Liver (tissue), 9 donors: ENCODE data around the gene KRT31. TPM values are rescaled to one million over a fixed set of nuclear protein-coding genes. Genes with fewer than 3 reads are reported as not detected.

Experiments
- DNase-seq: peaks from one replicate; pipeline ENCODE4 v3.0.0-alpha.2; 2017; ENCODE audit warnings: low spot score
- H3K27ac ChIP-seq, 2 donors: one replicate each; pipeline ENCODE4 v1.7.0; 2013; ENCODE audit warnings: inconsistent platforms in 2 of 2, low read length in 2 of 2, control low read depth in 1 of 2, low read depth in 1 of 2, mild to moderate bottlenecking in 1 of 2
- H3K27me3 ChIP-seq, 4 donors: one replicate each; pipeline versions ENCODE4 v1.6.1 to v1.7.0; 2013; ENCODE audit warnings: low read length in 3 of 4, inconsistent platforms in 1 of 4, mild to moderate bottlenecking in 1 of 4, moderate library complexity in 1 of 4; ENCODE audit not compliant: control insufficient read depth in 4 of 4, insufficient read depth in 4 of 4
- H3K36me3 ChIP-seq, 4 donors: one replicate each; pipeline versions ENCODE4 v1.6.1 to v1.7.0; 2013; ENCODE audit warnings: low read length in 3 of 4, mild to moderate bottlenecking in 3 of 4, low read depth in 1 of 4, moderate library complexity in 1 of 4; ENCODE audit not compliant: control insufficient read depth in 4 of 4, insufficient read depth in 3 of 4
- H3K4me1 ChIP-seq, 4 donors: one replicate each; pipeline versions ENCODE4 v1.6.1 to v1.7.0; 2013; ENCODE audit warnings: low read length in 3 of 4, mild to moderate bottlenecking in 3 of 4, moderate library complexity in 1 of 4; ENCODE audit not compliant: control insufficient read depth in 4 of 4, insufficient read depth in 4 of 4
- H3K4me3 ChIP-seq, 3 donors: one replicate each; pipeline versions ENCODE4 v1.6.1 to v1.7.0; 2013; ENCODE audit warnings: low read length in 3 of 3, control low read depth in 1 of 3, low read depth in 1 of 3, mild to moderate bottlenecking in 1 of 3
- H3K9ac ChIP-seq, 2 donors: one replicate each; pipeline ENCODE4 v1.7.0; 2013; ENCODE audit warnings: low read length in 2 of 2, mild to moderate bottlenecking in 2 of 2, moderate library complexity in 2 of 2, control low read depth in 1 of 2, low read depth in 1 of 2
- H3K9me3 ChIP-seq, 4 donors: one replicate each; pipeline versions ENCODE4 v1.6.1 to v1.7.0; 2013; ENCODE audit warnings: low read length in 3 of 4; ENCODE audit not compliant: control insufficient read depth in 4 of 4
- EGR1 ChIP-seq, 2 donors: IDR thresholded peaks; 2 replicates each; pipeline ENCODE4 v1.6.1; 2016 to 2018; ENCODE audit warnings: antibody characterized with exemption in 2 of 2, low read depth in 2 of 2
- FOXA1 ChIP-seq: IDR thresholded peaks from 2 replicates; pipeline ENCODE4 v1.6.1; 2016; ENCODE audit warnings: antibody characterized with exemption
- FOXA2 ChIP-seq: IDR thresholded peaks from 2 replicates; pipeline ENCODE4 v1.6.1; 2016; ENCODE audit warnings: antibody characterized with exemption
- GABPA ChIP-seq, 2 donors: IDR thresholded peaks in 1 of 2; conservative IDR thresholded peaks in 1 of 2; 2 replicates each; pipeline ENCODE4 v1.6.1; 2016; ENCODE audit warnings: antibody characterized with exemption in 2 of 2, mild to moderate bottlenecking in 1 of 2, moderate library complexity in 1 of 2
- HNF4A ChIP-seq, 2 donors: conservative IDR thresholded peaks; 2 replicates each; pipeline ENCODE4 v1.6.1; 2016; ENCODE audit warnings: antibody characterized with exemption in 2 of 2, mild to moderate bottlenecking in 2 of 2
- HNF4G ChIP-seq: IDR thresholded peaks from 2 replicates; pipeline ENCODE4 v1.6.1; 2016; ENCODE audit warnings: antibody characterized with exemption
- JUND ChIP-seq, 2 donors: IDR thresholded peaks; 2 replicates each; pipeline ENCODE4 v1.6.1; 2016; ENCODE audit warnings: antibody characterized with exemption in 2 of 2
- MAX ChIP-seq: IDR thresholded peaks from 2 replicates; pipeline ENCODE4 v1.6.1; 2016; ENCODE audit warnings: antibody characterized with exemption
- NR2F2 ChIP-seq: IDR thresholded peaks from 2 replicates; pipeline ENCODE4 v1.6.1; 2016; ENCODE audit warnings: antibody characterized with exemption
- RAD21 ChIP-seq, 2 donors: IDR thresholded peaks; 2 replicates each; pipeline ENCODE4 v1.6.1; 2016; ENCODE audit warnings: antibody characterized with exemption in 2 of 2, mild to moderate bottlenecking in 2 of 2
- REST ChIP-seq: IDR thresholded peaks from 2 replicates; pipeline ENCODE4 v1.6.1; 2016; ENCODE audit warnings: antibody characterized with exemption, mild to moderate bottlenecking
- RXRA ChIP-seq, 2 donors: IDR thresholded peaks; 2 replicates each; pipeline ENCODE4 v1.6.1; 2017 to 2018; ENCODE audit warnings: antibody characterized with exemption in 2 of 2, mild to moderate bottlenecking in 1 of 2
- SP1 ChIP-seq: IDR thresholded peaks from 2 replicates; pipeline ENCODE4 v1.6.1; 2018; ENCODE audit warnings: antibody characterized with exemption, mild to moderate bottlenecking
- TAF1 ChIP-seq: conservative IDR thresholded peaks from 2 replicates; pipeline ENCODE4 v1.6.1; 2016; ENCODE audit warnings: antibody characterized with exemption, mild to moderate bottlenecking
- YY1 ChIP-seq: IDR thresholded peaks from 2 replicates; pipeline ENCODE4 v1.6.1; 2016; ENCODE audit warnings: antibody characterized with exemption, mild to moderate bottlenecking
- ZBTB33 ChIP-seq: IDR thresholded peaks from 2 replicates; pipeline ENCODE4 v1.6.1; 2016; ENCODE audit warnings: antibody characterized with exemption
- WGBS: extraction: QIAGEN DNeasy Blood & Tissue Kit; methylation state at CpG from one replicate; pipeline ENCODE4 v1.1.7; 2013; 5-methylcytosine and 5-hydroxymethylcytosine counted together
- polyA plus RNA-seq, 2 donors: library from polyadenylated mRNA; stranded (reverse) in 1 of 2; unstranded in 1 of 2; fragments of 200-250 nt in 1 of 2; fragments of >200 nt in 1 of 2; fragmentation: Nextera tagmentation in 1 of 2; extraction: Ambion mirVana in 1 of 2; gene quantifications; one replicate each; pipeline versions ENCODE4 v1.2.1 to v1.2.3, GENCODE V29; 2013 to 2015
- total RNA-seq, 2 donors: library from RNA; depleted of rRNA; stranded (reverse); fragments of >200 nt; gene quantifications; one replicate each; pipeline ENCODE4 v1.2.3, GENCODE V29; 2014
- donor health status: healthy.
- donor health status: healthy.
- donor health status: healthy.
- donor health status: healthy.
- donor health status: healthy.

Gene KRT31
- total and polyA plus RNA-seq, 4 donors: not detected

GRCh38 chr17:41391535-41391934, 5.9 kb downstream of the KRT31 start (continued):
- no peak for TF ChIP-seq ZBTB33

DNA sequence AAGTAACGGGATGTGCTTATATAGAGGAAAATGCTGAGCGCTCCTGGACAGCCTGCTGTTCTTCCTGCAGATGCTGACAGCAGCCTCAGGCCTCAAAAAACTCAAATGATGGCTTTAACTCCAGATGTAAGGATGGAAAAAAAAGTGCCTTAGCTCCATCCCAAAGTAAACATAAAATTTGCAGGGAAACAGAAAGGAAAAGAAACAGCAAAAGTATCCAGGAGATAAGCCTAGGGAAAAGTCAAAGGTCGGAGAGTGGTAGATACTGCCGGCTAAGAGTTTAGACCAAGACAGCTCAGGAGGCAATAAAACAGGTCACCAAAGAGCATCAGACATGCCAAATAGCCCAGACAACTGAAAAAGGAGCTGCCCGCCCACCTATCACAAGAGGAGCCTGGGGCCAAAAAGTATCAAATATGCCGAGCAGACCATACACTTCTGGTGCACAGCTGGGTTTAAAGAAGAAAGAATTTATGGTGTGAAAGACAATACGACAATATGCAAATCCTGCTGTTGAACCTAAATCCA, 6.9 kb downstream of the KRT31 start:
- DNase-seq: no peak
- 57% methylated on average over 7 of the region's 7 CpGs for WGBS
- Histone ChIP-seq H3K9ac (no peak overlapping the region), H3K9me3 (peaks cover 0 to 2% (median 0%) of the 10 kb centered on the region in 4 donors), H3K4me3 (no peak overlapping the region), H3K4me1 (no peaks in the 10 kb centered on the region), H3K27ac (no peak overlapping the region), H3K27me3 (no peaks in the 10 kb centered on the region), H3K36me3 (no peaks in the 10 kb centered on the region)
- no peak for TF ChIP-seq YY1
- TF ChIP-seq REST: no peak
- no peak for TF ChIP-seq GABPA (IDR thresholded peaks at IDR 0.05 in 1 of 2, conservative IDR thresholded peaks at IDR 0.05 in 1 of 2)
- no peak for TF ChIP-seq HNF4G

DNA sequence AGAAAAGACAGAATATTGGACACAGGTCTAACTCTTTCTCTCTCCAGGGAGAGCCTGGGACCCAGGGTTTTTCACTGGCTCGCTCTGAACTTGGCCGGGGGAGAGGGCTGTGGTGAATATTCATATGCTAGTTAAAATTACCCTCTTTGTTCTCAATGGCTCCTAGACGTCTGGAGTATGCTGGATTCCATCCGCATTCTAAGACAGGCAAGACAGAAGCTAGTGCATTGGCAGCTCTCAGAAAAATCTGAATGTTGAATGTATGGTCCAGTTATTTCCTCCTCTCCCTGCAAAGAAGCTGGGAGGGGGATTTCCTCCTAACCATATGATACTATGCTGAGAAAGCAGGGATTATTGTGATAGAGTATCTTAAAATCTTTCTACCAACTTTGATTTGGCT, 9.7 kb downstream of the KRT31 start:
- no peak overlapping the region for H3K27ac ChIP-seq
- 78% methylated on average over 4 of the region's 4 CpGs for WGBS

DNA sequence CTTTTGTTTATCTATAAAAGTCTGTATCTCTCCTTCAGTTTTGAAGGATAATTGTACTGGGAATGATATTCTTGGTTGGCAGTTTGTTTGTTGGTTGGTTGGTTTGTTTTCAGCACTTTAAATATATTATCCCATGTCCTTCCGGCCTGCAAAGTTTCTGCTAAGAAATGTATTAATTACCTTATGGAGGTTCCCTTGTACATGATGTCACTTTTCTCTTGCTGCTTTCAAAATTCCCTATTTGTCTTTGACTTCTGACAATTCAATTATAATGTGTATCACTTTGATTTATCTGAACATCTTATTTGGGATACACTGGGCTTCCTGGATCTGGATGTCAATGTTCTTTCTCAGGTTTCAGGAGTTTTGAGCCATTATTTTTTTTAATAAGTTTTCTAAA, 11.2 kb downstream of the KRT31 start:
- H3K4me1 ChIP-seq: no peaks in the 10 kb centered on the region
- TF ChIP-seq TAF1 (no peak), EGR1 (IDR thresholded peaks at IDR 0.05; ENCODE audit: low read depth in 2 of 2) (no peak), JUND (IDR thresholded peaks at IDR 0.05) (no peak), GABPA (IDR thresholded peaks at IDR 0.05 in 1 of 2, conservative IDR thresholded peaks at IDR 0.05 in 1 of 2) (no peak), MAX (no peak), HNF4G (no peak), RXRA (IDR thresholded peaks at IDR 0.05) (no peak), SP1 (no peak), RAD21 (IDR thresholded peaks at IDR 0.05) (no peak), YY1 (no peak), FOXA1 (no peak), ZBTB33 (no peak), HNF4A (conservative IDR thresholded peaks at IDR 0.05) (no peak), FOXA2 (no peak), NR2F2 (no peak)
- no peak overlapping the region for H3K4me3 ChIP-seq
- peaks cover 0 to under 1% (median 0%) of the 10 kb centered on the region in 4 donors for H3K27me3 ChIP-seq
- no peak overlapping the region for H3K27ac ChIP-seq
- H3K9me3 ChIP-seq: peaks cover 0 to 2% (median 0%) of the 10 kb centered on the region in 4 donors
- WGBS: 95% methylated on average over 1 of the region's 1 CpG
- DNase-seq: no peak
- no peak overlapping the region for H3K9ac ChIP-seq
- H3K36me3 ChIP-seq: no peaks in the 10 kb centered on the region

More for the DNA sequence above, 9.7 kb downstream of the KRT31 start:
- Histone ChIP-seq H3K4me1 (no peaks in the 10 kb centered on the region), H3K27me3 (no peaks in the 10 kb centered on the region), H3K36me3 (no peaks in the 10 kb centered on the region), H3K4me3 (no peak overlapping the region), H3K9ac (no peak overlapping the region), H3K9me3 (peaks cover 0 to 2% (median 0%) of the 10 kb centered on the region in 4 donors)
- DNase-seq: no peak
- TF ChIP-seq RXRA (IDR thresholded peaks at IDR 0.05) (no peak), NR2F2 (no peak), MAX (no peak), SP1 (no peak), FOXA2 (no peak), GABPA (IDR thresholded peaks at IDR 0.05 in 1 of 2, conservative IDR thresholded peaks at IDR 0.05 in 1 of 2) (no peak), HNF4G (no peak)
